HG03025 (cell line): Measurements from ENCODE around the gene TTC21B.
"Not testable (repeated sequence)": the region's sequence is repeated elsewhere in the genome, so short reads cannot be mapped to it uniquely, and the experiment has no call there.

ENCODE experiments used
- ATAC-seq: cut with Tn5 transposase; IDR thresholded peaks from one replicate; pipeline ENCODE4 v1.9.1; 2021; ENCODE audit warnings: mild to moderate bottlenecking, moderate library complexity; ENCODE audit not compliant: unreplicated experiment, low FRiP score

Gene TTC21B

GRCh38 chr2:165953655-165954606 lies at the start of gene TTC21B:
TTC21B (minus strand) TSS chr2:165953776; CDS start chr2:165953705, 71 bp downstream.
- peak; percentile 97 for ATAC-seq

- ATAC-seq, result no peak
These were observed 46.8 kb upstream of the TTC21B start for GRCh38 chr2:166000401-166000800.

- ATAC-seq, result no peak
These were observed 37.3 kb upstream of the TTC21B start for GRCh38 chr2:165990846-165991245.

- ATAC-seq, result no peak
These were observed 36.3 kb upstream of the TTC21B start for GRCh38 chr2:165989851-165990250.

GRCh38 chr2:165985120-165985519 lies 31.5 kb upstream of the TTC21B start:
- no peak for ATAC-seq

- ATAC-seq, result not testable (repeated sequence)
These were observed 18.6 kb upstream of the TTC21B start for GRCh38 chr2:165972161-165972560.

GRCh38 chr2:165970663-165971062 lies 17.1 kb upstream of the TTC21B start:
- no peak for ATAC-seq

- no peak for ATAC-seq
These were observed 15.7 kb upstream of the TTC21B start for GRCh38 chr2:165969227-165969626.

- no peak for ATAC-seq
These were observed 14.2 kb upstream of the TTC21B start for GRCh38 chr2:165967746-165968145.

- no peak for ATAC-seq
These were observed 8.2 kb upstream of the TTC21B start for GRCh38 chr2:165961818-165962217.

- ATAC-seq, result no peak
These were observed 5.8 kb upstream of the TTC21B start for GRCh38 chr2:165959371-165959770.

GRCh38 chr2:165958313-165958960 lies 4.9 kb upstream of the TTC21B start:
- no peak for ATAC-seq

- no peak for ATAC-seq
These were observed 3.6 kb upstream of the TTC21B start for GRCh38 chr2:165957030-165957675.

- peak; percentile 53 for ATAC-seq
These were observed 296 bp downstream of the TTC21B start for GRCh38 chr2:165953306-165953654.

GRCh38 chr2:165952741-165953211 lies 800 bp downstream of the TTC21B start:
- ATAC-seq, result no peak

GRCh38 chr2:165952085-165952484 lies 1.5 kb downstream of the TTC21B start:
- no peak for ATAC-seq

GRCh38 chr2:165950438-165950837 lies 3.1 kb downstream of the TTC21B start:
- no peak for ATAC-seq

- no peak for ATAC-seq
These were observed 11.7 kb downstream of the TTC21B start for GRCh38 chr2:165941827-165942226.

- no peak for ATAC-seq
These were observed 15.3 kb downstream of the TTC21B start for GRCh38 chr2:165938237-165938636.

- no peak for ATAC-seq
These were observed 20.2 kb downstream of the TTC21B start for GRCh38 chr2:165933211-165933910.
